Activated T-helper 2 cell treated with anti-CD3 and anti-CD28 coated beads, Interferon-gamma antibody, Interleukin-2, Interleukin-4, amounts not matched to agents 10 μg/mL and 5 μg/mL and 100 μg/mL, durations not matched to agents 14 hours and 24 hours and 36 hours (primary cell): ENCODE measurements around the gene PRR5L. TPM values are rescaled to one million over a fixed set of nuclear protein-coding genes. Genes with fewer than 3 reads are reported as not detected.
A peak's percentile ranks its signal among the peaks of the same experiment; 100 is the strongest.

ENCODE experiments used
- DNase-seq: peaks from one replicate; pipeline ENCODE4 v3.0.0; 2021; ENCODE audit warnings: low spot score
- H3K27ac Mint-ChIP-seq: one replicate; pipeline ENCODE4 v1.8.0; 2021; ENCODE audit warnings: mixed read lengths
- H3K27me3 Mint-ChIP-seq: one replicate; pipeline ENCODE4 v1.8.0; 2021; ENCODE audit warnings: low read depth, mixed read lengths
- H3K36me3 Mint-ChIP-seq: one replicate; pipeline ENCODE4 v1.8.0; 2021; ENCODE audit warnings: low read depth, mixed read lengths
- H3K4me1 Mint-ChIP-seq: one replicate; pipeline ENCODE4 v1.8.0; 2021; ENCODE audit warnings: low read depth, mixed read lengths
- H3K4me3 Mint-ChIP-seq: one replicate; pipeline ENCODE4 v1.8.0; 2021; ENCODE audit warnings: low read depth, mild to moderate bottlenecking, moderate library complexity, mixed read lengths
- H3K9me3 Mint-ChIP-seq: one replicate; pipeline ENCODE4 v1.8.0; 2021; ENCODE audit warnings: mixed read lengths
- intact Hi-C: fragments of 100-400 bp; cut with micrococcal nuclease; formaldehyde crosslinking; loops from one replicate; pipeline ENCODE4 v1.15.1; 2023
- total RNA-seq: library from RNA; stranded (reverse); gene quantifications from 2 replicates; pipeline ENCODE4 v1.2.3, GENCODE V29; 2022

PRR5L gene
- total RNA-seq, 1 donor from 2014 or later = 23.4 TPM

DNA sequence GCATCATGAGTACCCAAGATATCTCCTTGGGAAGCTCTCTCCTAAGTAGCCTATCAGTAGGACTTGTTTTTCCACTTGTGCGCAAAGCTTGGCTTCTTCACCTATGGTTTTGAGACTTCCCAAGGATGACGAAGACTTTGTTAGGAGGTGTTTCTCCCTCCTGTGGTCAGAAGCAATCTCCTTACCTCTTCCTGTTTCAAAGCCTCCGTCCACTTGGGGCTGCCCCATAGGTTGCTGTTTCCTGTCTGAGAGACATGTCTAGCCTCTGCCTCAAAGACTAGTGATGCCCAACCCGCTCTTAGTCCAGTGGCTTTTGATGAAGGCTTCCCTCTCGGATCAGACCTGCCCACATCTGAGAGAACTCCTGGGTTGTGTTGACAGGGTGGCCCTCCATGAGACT, 121.1 kb downstream of the PRR5L start:
- Mint-ChIP-seq H3K27me3 (no peaks in the 10 kb centered on the region), H3K27ac (no peak overlapping the region), H3K4me1 (peaks cover 49% of the 10 kb centered on the region), H3K36me3 (peaks cover 32% of the 10 kb centered on the region), H3K4me3 (peak overlapping the region; percentile 22), H3K9me3 (no peaks in the 10 kb centered on the region)
- intact Hi-C loops = no loop called here
- DNase-seq = no peak

DNA sequence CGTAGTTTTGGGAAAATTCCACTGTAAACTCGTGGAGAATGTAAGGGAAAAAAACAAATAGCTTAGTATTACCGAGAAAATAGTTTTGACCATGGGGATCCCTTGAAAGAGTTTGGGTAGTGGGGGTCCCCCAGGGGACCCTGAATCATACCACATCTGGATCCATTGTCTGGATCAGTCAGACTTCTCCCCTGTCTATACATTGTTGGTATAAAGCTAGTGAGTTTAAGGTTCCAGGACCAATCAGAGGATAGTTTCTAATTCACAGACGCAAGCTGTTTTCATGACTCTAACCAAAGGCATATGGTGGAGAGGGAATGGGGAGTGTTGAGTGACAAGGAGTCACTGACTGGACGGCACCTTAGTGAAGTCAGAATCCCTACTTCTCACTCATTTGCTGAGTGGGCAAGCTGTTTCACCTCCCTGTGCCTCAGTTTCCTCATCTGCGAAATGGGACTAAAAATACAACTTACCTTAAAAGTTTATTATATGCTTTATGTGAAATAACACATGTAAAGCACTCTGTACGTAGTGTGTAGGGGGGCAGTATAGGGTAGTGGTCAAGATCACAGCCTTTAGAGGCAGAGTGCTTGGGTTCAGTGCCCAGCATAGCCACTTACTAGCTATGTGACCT, 123.8 kb downstream of the PRR5L start:
- Mint-ChIP-seq H3K9me3 (no peaks in the 10 kb centered on the region), H3K4me3 (no peak overlapping the region), H3K27me3 (peaks cover 8% of the 10 kb centered on the region), H3K27ac (no peak overlapping the region), H3K4me1 (peaks cover 56% of the 10 kb centered on the region), H3K36me3 (peaks cover 44% of the 10 kb centered on the region)
- intact Hi-C loops = loop anchor here (2.0 kb wide), 1 partner anchor 59 kb away; no protein-coding TSS in a partner anchor
- no peak for DNase-seq

DNA sequence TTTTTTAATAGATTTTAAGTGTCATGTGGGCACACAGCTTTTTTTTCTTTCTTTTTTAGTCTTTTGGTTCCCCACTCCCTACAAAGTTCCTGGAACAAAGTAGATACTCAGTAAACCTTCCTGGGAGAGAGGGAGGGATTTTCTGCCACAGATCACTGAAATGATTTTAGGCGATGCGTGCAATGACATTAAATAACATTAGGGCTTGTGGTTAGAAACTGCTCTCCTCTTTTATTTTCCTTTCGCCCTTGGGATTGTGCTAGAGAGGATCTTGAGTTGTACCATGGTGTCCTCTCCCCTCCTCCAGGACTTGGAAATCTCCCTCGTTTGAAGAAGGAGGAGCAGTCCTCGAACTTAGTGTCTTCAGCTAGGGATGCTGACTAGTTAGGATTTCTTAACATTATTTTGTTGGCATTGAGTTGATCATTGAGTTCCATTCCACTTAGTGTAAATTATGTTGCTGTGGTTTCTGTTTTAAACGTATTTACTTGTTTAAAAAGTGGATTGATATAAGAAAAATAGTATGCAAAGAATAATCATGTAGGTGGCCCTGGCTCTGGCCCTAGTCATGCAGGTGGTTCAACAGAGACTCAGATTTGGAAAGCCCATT, 125.6 kb downstream of the PRR5L start:
- no peak for DNase-seq
- H3K27ac Mint-ChIP-seq = peak overlapping the region; percentile 70
- no peaks in the 10 kb centered on the region for H3K9me3 Mint-ChIP-seq

DNA sequence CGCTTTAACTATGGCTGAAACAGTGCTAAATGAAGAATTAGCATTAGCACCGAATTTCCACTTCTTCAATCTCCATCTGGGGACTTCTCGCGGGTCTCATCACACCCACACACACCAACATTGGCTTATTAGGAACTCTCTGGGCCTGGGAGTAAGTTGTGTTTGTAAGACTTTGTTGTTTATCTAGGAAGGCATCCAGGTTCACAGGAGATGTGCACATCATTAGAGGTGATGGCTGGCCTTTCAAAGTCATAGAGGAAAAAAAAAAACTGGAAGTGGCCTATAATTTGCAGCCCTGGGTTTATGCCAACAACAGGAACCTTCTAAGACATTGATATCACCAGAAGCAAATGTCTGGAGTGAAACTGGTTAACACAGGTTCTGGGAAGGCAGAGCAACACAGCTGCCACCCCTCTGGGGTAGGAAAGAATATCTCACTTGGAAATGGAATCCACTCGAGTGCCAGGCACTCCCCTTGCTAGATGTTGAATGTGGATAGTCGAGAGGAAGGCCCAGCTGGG, 129.5 kb downstream of the PRR5L start:
- no peaks in the 10 kb centered on the region for H3K9me3 Mint-ChIP-seq
- H3K4me1 Mint-ChIP-seq = peaks cover 31% of the 10 kb centered on the region
- no peak overlapping the region for H3K27ac Mint-ChIP-seq
- H3K36me3 Mint-ChIP-seq = peaks cover 32% of the 10 kb centered on the region
- intact Hi-C loops = no loop called here
- no peak for DNase-seq
- no peak overlapping the region for H3K4me3 Mint-ChIP-seq
- peaks cover 8% of the 10 kb centered on the region for H3K27me3 Mint-ChIP-seq

More for the DNA sequence above, 125.6 kb downstream of the PRR5L start:
- intact Hi-C loops = loop anchor here (1.0 to 2.0 kb wide), 6 partner anchors 10 to 67 kb away; no protein-coding TSS in a partner anchor
- Mint-ChIP-seq H3K4me3 (peak overlapping the region; percentile 10), H3K4me1 (peaks cover 56% of the 10 kb centered on the region), H3K27me3 (peaks cover 8% of the 10 kb centered on the region), H3K36me3 (peaks cover 50% of the 10 kb centered on the region)

DNA sequence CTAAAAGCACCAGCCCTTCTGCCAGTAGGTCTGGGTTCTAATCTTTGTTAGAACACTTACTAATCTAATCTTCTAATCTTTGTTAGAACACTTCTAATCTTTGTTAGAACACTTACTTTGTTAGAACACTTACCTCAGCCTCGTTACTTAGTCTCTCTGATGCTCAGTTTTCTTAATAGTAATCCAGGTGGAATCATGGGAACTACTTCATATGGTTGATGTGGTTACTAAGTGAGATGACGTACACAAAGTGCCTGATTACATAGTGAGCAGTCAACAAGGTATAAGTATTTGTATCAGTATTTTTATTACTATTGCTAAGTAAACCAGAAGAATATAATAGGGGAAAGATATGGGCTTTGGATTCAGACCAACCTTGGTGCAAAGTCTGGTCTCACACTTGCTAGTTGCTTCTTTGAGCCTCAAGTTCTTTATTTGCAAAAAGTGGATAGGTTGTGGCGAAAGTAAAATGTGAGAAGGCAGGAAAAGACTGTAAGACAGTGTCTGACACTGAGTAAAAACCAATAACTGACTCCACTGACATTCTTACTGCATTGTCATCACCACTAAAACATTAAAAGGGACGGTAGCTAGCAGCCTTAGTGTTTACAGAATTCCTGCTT, 130.2 kb downstream of the PRR5L start:
- peaks cover 28% of the 10 kb centered on the region for H3K4me1 Mint-ChIP-seq
- no peak overlapping the region for H3K27ac Mint-ChIP-seq
- H3K4me3 Mint-ChIP-seq = no peak overlapping the region
- intact Hi-C loops = no loop called here
- H3K36me3 Mint-ChIP-seq = peaks cover 32% of the 10 kb centered on the region
- H3K27me3 Mint-ChIP-seq = peaks cover 8% of the 10 kb centered on the region
- no peaks in the 10 kb centered on the region for H3K9me3 Mint-ChIP-seq
- no peak for DNase-seq

DNA sequence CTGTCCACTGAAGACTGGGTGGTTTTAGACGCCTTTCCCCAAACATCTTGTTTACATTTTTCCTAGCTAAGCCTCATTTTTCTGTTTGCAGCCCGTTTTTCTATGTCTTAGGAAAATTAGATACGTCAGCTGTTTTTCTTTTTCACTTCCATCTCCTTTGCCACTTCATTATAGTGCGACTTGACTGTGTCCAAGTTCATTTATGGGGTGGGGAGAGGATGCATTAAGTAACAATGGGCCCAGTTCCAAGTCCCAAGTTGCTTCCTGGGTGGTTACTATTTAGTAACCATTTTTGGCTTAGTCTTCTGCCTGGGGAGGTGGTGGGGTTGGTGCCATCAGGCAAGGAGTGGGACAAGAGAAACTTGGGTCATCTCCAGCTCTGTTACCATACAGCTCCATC, 131.0 kb downstream of the PRR5L start:
- Mint-ChIP-seq H3K27ac (no peak overlapping the region), H3K4me1 (peaks cover 27% of the 10 kb centered on the region), H3K27me3 (peaks cover 8% of the 10 kb centered on the region), H3K36me3 (peaks cover 35% of the 10 kb centered on the region), H3K4me3 (no peak overlapping the region), H3K9me3 (no peaks in the 10 kb centered on the region)
- intact Hi-C loops = no loop called here
- no peak for DNase-seq

DNA sequence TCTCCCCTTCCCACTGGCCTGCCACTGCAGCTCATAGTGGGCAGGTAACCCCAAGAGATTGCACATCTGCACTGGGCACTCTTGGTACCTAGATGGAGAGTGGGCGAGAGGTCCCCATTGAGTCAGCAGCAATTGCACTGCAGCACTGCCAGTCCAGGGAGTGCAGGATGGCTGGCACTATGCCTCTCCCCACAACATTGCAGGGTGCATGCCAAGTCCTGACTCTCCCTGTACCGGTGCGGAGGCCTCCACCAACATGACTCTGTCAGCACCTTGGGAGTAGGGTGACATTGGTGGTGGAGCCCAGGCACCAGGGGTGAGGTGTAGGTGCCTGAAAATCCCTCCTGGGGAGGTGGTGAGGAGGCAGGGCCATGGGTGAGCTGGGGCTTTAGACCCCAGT, 131.8 kb downstream of the PRR5L start:
- intact Hi-C loops = no loop called here
- Mint-ChIP-seq H3K4me1 (peaks cover 26% of the 10 kb centered on the region), H3K4me3 (no peak overlapping the region), H3K36me3 (peaks cover 35% of the 10 kb centered on the region), H3K27me3 (peaks cover 8% of the 10 kb centered on the region), H3K9me3 (no peaks in the 10 kb centered on the region), H3K27ac (no peak overlapping the region)
- DNase-seq = no peak

DNA sequence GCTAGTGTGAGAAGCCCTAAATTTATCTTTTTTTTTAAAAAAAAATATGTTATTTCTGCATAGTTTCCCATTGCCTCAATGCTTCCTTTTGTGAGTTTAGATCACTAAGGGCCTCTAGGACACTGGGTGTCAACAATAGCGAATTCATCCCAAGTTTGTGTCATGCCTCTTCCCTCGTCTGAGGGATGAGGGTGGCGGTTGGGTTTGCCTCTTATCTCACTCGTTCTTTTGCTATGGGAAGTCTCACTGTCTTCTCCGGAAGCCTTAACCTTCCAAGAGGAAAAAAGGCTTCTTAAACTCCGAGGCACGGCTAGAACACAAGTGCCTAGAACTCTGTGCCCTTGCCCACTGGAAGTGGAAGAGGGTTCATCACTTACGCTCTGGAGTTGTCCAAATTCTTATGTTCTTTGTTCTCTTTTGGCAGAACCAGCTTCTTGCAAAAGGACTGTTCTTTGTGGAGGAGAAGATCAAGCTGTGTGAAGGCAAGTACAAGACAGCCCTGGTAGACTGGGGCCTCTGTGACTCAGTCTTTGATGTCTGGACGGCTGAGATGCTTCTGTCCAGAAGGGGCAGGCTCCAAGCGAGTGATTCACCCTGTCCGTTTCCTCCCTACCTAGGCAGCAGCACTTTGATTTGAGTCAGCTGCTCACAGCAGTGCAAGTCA, 135.5 kb downstream of the PRR5L start:
- Mint-ChIP-seq H3K27me3 (peaks cover 2% of the 10 kb centered on the region), H3K4me1 (peaks cover 12% of the 10 kb centered on the region), H3K4me3 (no peak overlapping the region), H3K36me3 (peaks cover 19% of the 10 kb centered on the region), H3K9me3 (no peaks in the 10 kb centered on the region), H3K27ac (peak overlapping the region; percentile 30)
- DNase-seq = no peak
- intact Hi-C loops = loop anchor here (1.0 kb wide), 3 partner anchors 10 to 22 kb away; no protein-coding TSS in a partner anchor

DNA sequence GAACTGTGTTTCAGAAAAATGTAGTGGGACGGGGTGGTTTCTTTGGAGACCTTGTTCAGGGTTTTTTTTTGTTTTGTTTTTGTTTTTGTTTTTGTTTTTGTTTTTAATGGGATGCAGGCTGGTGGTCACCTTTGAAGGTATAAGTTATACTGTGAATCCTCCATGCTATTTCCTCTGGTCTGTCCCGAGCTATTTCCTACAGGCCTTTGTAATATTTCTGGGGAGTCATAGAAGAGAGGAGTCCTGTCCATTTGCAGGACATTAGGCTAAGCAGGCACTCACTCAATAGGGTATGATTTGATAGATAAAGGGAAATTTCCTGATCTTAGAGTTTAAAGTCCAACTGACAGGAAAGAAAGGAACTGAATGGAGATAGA, 136.0 kb downstream of the PRR5L start:
- Mint-ChIP-seq H3K27me3 (peaks cover 2% of the 10 kb centered on the region), H3K4me1 (peaks cover 12% of the 10 kb centered on the region), H3K9me3 (no peaks in the 10 kb centered on the region), H3K36me3 (peaks cover 21% of the 10 kb centered on the region), H3K27ac (no peak overlapping the region), H3K4me3 (no peak overlapping the region)
- DNase-seq = no peak
- intact Hi-C loops = loop anchor here (1.0 kb wide), 2 partner anchors 10 to 23 kb away; no protein-coding TSS in a partner anchor

DNA sequence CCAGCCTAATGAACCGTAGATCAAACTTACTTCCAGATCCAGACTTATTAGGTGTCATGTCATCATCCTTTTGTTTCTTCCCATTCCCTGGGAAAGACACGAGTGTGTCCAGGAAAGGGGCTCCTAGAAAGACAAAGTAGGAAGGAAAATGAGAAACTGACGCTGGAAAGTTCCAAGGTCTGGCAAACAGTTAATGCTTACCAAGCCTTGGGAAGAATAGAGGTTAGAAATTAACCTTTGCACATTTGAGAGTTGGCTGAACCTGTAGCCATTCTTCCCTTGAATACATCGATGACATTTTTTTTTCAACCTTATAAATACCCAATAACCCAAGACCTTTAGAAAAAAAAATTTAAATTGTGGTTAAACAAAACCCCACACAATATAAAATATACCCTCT, 136.7 kb downstream of the PRR5L start:
- H3K9me3 Mint-ChIP-seq = no peaks in the 10 kb centered on the region
- H3K4me1 Mint-ChIP-seq = peaks cover 12% of the 10 kb centered on the region

DNA sequence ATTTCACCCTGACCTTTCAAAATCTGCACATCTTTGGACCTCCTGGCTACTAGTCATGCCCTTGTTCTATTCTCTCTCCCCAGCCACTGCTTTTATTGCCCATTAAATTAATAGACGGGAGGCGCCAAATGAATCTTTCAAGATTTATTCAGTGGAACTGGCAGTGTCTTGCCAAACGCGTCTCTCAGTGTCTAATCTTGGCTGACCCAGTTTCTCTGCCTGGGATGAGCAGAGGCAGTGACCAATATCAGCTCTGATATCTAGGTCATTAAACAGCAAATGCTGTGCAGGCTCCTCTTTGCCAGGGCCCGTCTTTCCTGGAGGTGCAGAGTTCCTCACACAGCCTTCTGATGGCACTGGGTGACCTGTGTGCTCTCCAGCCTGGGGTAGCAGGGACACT, 140.0 kb downstream of the PRR5L start:
- Mint-ChIP-seq H3K36me3 (peaks cover 31% of the 10 kb centered on the region), H3K9me3 (no peaks in the 10 kb centered on the region), H3K4me1 (peaks cover 9% of the 10 kb centered on the region), H3K4me3 (no peak overlapping the region), H3K27ac (no peak overlapping the region), H3K27me3 (peaks cover 9% of the 10 kb centered on the region)
- intact Hi-C loops = no loop called here
- no peak for DNase-seq

More for the DNA sequence above, 136.7 kb downstream of the PRR5L start:
- Mint-ChIP-seq H3K36me3 (peaks cover 24% of the 10 kb centered on the region), H3K27ac (no peak overlapping the region), H3K4me3 (no peak overlapping the region), H3K27me3 (peaks cover 5% of the 10 kb centered on the region)
- DNase-seq = no peak
- intact Hi-C loops = loop anchor here (1.0 kb wide), 2 partner anchors 10 to 23 kb away; no protein-coding TSS in a partner anchor

DNA sequence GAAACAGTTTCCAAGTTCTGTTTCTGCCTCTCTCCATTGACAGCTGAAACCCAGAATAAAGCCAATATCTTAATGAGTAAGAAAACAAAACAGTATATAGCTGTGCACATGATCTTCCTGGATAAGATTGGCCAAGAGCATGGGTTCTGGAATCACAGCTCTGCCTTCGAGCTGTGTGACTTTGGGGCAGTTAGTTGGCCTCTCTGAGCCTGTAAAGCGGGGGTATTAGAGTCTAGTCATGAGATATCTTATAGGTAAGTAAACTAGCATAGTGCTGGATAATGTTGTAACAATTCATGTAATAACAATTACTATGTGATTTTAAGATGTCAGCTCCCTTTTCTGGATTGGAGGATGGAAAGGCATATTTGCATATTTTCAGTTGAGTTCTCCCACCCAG, 140.5 kb downstream of the PRR5L start:
- Mint-ChIP-seq H3K27me3 (peaks cover 9% of the 10 kb centered on the region), H3K9me3 (no peaks in the 10 kb centered on the region), H3K4me3 (no peak overlapping the region), H3K4me1 (peaks cover 8% of the 10 kb centered on the region), H3K27ac (no peak overlapping the region), H3K36me3 (peaks cover 31% of the 10 kb centered on the region)
- intact Hi-C loops = no loop called here
- no peak for DNase-seq
